GM19351 (cell line): ENCODE data around the gene PTPN14.
"Not testable (repeated sequence)": the region's sequence is repeated elsewhere in the genome, so short reads cannot be mapped to it uniquely, and the experiment has no call there.

ENCODE experiments used
- ATAC-seq: cut with Tn5 transposase; IDR thresholded peaks from one replicate; pipeline ENCODE4 v1.9.1; 2021; ENCODE audit warnings: mild to moderate bottlenecking, moderate library complexity; ENCODE audit not compliant: unreplicated experiment

Gene PTPN14

DNA sequence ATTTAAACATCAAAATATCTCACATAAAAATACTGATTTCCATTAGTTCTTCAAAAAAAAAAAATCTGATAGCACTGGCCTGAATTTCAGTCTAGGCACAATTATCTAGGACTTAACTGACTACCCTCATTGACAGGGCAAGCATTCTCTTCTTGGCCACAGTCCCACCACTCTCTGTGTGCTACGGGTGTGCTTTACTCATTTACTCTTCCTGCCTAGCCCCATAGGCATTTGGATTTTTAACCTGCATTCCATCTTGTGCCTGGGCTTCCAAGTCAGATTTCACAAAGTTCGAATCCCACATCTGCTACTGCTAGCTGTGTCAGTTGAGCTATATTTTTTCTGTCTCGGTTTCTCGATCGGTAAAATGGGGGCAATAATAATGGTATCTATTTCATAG is 38.0 kb downstream of the PTPN14 start:
- ATAC-seq: no peak

DNA sequence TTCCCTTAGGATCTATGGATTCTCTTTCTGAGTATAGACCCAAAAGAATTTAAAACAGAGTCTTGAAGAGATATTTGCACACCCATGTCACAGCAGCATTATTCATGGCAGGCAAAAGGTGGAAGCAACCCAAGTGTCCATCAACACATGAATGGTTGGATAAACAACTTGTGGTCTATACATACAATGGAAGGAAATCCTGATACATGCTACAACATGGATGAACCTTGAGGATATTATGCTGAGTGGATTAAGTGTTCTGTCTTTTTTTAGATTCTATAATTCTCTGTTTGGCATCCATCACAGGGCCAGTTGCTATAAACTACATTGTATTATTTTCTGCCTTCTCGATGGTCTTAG is 39.8 kb downstream of the PTPN14 start:
- no peak for ATAC-seq

DNA sequence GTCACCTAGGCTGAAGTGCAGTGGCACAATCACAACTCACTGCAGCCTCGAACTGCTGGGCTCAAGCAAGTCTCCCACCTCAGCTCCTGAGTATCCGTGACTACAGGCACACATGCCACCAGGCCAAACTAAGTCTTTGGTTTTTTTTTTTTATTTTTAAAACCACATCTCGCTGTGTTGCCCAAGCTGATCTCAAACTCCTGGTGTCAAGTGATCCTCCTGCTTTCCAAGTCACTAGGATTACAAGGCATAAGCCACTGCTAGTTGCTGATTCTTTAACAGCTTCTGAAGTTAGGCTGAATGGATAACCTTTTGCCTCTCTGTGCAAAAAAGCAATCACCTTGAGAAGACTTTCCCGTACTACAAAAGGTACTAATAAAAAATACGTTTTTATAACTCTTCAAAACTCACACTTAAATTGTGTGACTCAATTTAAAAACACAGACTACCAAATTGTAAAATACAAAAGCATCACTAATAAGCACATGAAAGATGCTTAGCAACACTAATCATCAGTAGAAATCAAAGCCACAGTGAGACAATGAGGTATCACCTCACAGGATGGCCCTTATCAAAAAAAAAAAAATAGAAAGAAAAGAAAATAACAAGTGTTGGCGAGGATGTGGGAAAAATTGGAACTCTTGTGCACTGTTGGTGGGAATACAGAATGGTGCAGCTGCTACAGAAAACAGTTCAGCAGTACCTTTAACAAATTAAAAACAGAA is 40.3 kb downstream of the PTPN14 start:
- ATAC-seq: no peak

DNA sequence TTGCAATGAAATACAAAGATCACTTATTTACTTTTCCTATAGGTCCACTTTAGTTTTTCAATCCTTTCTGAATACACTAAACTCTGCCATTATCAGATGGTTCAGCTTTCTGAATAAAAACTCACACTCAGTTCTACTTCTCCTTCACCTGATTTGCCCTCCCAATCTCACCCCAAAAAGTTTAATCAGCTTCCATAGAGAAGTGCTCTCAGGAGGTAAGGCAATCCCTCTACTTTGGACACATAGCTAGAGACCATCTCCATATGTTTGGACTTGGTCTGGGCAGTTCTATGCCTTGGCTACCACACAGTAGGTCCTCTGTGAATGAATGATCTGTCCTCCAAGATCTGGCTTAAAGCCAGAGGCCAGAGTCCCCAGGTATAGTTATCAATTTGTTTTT is 40.9 kb downstream of the PTPN14 start:
- no peak for ATAC-seq

DNA sequence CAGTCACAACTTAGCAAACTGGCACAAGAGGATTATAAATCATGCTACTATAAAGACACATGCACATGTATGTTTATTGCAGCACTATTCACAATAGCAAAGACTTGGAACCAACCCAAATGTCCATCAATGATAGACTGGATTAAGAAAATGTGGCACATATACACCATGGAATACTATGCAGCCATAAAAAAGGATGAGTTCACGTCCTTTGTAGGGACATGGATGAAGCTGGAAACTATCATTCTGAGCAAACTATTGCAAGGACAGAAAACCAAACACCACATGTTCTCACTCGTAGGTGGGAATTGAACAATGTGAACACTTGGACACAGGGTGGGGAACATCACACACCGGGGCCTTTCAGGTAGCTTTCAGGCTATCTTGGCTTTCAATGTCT is 41.8 kb downstream of the PTPN14 start:
- ATAC-seq: not testable (repeated sequence)

DNA sequence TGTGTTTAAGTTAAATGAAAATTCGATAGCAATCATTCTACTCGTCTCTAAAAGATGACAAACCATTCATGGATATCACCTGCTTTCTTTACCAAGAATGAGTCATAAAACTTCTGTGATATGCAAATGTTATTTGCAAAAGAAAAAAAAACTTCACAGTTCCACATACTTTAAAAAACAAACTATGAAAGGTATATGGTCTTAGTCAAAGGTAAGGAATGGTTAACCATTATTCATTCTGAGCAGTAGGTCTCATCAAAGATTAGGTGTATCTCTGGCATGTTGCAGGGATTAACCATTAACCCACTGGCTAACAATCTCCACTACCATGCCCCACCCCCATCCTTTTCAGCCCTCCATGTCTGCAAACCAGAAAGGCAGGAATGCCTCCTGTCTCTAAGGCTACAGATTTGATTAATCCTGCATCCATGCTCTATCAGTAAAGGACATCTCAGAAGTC is 44.4 kb downstream of the PTPN14 start:
- peak; percentile 67 for ATAC-seq

DNA sequence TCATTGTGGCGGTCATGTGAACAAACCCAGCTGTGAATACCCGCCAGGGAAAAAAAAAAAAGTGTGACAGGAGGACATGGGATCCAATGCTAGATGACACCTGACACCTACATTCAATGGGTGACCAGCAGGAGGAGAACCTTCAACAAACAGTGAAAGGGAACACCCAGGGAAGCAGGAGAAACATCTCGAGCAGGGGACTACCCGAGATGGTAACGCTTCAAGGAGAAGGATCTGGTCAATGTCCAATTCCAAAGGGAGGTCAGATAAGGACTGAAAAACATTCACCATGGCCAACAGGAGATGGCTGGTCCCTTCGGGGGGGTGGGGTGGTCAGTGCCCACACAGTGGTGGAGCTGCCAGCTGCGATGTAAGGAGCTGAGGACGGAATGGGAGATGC is 46.3 kb downstream of the PTPN14 start:
- ATAC-seq: no peak

DNA sequence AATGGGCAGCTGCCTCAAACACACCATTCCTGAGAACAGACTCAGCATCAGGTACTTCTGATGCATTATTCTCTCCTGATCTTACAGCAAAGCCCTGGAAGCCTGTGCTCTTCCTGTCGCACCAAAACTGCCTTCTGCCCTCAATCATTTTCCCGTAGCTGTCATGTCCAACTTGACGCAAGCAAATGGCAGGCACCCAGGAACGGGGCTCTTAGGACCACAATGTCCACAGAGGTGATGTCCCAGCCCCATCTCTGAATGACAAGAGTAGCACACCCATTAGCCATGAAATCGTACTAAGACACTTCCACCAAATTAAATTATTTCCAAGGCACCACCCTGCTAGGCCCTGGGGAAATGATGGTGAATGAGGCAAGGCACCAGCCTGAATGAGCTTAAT is 47.1 kb downstream of the PTPN14 start:
- no peak for ATAC-seq

DNA sequence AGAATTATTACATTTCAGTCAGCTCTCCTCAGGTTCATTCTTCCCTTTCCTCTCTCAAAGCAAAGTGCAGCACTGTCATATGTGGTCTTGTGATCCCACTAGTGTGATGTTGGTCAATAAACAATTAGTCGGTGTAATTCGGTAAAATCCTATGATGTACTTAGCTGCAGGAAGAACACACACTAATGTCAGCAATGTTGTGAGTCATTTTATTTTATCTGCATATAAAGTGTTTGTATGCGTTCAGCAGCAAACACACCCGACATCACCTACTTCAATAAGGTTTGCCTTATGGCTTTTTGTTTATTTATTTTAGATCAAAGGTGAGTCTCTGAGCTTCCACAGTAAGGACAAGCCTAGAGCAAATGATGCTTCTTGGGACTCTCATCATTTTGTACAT is 47.8 kb downstream of the PTPN14 start:
- no peak for ATAC-seq

DNA sequence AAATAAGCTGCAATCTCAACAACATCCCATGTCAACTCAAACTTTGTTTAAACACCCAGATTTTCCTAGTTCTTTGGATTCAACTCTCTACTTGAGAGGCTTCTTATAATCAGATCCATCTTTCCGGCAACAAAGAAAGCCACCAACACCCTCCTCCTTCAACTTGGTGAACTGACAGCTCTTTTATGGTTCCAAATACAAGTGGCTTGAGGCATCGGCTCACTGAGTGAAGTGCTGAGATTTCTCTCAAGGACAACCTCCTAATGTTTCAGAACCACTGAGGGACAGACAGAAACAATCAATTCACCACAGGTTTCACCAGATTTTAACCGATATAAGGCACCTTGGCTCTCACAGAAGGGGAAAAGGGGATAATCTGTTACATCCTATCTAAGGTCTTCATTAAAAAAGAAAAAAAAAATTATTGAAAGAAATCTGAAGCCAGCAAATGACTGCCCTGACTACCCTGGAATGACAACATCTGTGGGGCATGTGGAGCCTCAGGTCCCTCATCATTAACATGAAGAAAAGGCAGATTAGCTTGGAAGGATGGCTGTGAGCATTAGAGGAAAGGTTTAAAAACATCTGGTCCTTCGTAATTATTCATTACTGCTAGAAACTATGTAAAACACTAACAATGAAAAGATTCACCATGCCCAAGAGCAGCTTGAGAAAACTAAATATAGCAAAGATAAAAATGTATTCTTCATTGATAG is 50.9 kb downstream of the PTPN14 start:
- no peak for ATAC-seq

DNA sequence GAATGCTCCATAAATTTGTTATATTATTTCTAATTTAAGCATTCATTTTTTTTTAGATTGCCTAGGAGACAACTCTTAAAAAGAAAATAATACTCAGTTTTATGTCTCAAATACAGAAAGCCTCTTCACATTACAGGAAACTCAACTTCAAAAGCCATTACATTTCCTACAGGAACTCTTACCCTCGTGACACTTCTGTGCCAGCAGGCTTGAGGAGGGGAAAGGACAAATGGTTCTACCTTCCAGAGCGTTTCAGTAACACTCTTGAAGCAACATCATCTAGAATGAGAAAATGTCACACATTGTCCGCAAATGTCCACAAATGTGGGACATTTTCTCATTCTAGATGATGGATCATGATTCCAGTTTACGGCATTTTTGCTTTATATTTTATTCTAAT is 51.7 kb downstream of the PTPN14 start:
- ATAC-seq: no peak

DNA sequence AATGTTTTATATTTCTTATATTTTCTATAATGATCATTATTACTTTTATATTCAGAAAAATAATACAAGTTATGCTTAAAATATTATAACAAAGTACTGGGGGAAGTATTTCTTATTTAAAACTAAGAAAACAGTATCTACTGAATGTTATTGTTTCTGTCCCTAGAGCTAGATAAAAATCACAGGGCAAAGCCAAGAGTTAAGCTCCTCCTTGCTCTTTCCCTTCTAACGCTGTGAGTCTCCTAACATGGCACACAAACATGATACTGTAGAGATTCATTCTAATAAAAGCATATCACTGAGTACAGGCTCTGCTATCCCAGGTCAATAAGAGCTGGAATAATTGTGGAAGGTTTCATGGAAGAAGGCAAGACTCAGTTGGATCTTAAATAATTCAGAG is 53.4 kb downstream of the PTPN14 start:
- ATAC-seq: no peak

DNA sequence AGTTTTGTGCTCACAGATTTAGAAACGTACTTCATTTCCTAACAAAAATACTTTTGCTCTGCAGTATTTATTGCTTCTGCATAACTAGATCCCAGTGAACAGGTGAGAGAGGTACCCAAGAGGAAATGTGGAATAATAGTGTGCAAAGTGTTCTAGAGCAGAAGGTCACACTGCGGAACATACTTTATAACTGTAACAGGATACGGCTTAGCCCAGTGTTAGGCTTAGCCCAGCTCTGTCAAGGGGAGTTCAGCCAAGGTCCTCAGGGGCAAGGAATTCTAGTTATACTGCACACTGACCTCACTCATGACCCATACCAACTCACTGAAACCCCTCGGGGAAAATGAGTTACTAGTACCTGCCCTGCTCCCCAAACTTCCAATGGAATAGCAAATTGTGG is 55.3 kb downstream of the PTPN14 start:
- no peak for ATAC-seq

DNA sequence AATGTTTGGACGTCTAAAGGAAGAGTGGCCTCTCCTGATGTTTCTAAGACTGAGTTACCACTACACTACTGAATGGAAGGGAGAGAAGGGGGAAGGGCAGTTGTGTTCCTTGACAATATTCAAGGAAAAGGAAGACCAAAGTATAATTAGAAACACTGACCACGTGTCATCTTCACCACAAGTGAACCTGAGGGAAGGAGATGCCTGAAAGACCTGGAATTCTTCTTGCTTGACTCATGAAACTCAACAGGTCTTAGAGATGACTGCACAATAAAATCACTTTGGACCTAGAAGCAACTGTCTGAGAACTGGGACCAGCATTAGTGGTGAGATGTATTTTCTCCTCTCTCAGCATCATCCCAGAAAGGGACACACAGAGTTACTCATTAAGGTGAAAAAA is 56.7 kb downstream of the PTPN14 start:
- ATAC-seq: no peak

DNA sequence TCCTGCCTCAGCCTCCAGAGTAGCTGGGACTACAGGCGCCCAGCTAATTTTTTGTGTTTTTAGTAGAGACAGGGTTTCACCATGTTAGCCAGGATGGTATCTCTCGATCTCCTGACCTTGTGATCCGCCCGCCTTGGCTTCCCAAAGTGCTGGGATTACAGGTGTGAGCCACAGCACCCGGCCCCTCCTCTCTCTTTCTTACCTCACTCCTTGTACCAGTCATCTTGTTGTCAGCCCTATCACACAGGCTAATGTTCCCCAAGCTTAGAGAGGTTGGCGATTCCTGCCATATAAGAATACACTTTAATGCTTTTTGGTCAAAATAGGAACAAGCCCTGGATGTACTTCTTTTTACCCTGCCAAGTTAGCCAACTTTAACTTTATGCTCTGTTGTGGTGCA is 57.2 kb downstream of the PTPN14 start:
- ATAC-seq: not testable (repeated sequence)

DNA sequence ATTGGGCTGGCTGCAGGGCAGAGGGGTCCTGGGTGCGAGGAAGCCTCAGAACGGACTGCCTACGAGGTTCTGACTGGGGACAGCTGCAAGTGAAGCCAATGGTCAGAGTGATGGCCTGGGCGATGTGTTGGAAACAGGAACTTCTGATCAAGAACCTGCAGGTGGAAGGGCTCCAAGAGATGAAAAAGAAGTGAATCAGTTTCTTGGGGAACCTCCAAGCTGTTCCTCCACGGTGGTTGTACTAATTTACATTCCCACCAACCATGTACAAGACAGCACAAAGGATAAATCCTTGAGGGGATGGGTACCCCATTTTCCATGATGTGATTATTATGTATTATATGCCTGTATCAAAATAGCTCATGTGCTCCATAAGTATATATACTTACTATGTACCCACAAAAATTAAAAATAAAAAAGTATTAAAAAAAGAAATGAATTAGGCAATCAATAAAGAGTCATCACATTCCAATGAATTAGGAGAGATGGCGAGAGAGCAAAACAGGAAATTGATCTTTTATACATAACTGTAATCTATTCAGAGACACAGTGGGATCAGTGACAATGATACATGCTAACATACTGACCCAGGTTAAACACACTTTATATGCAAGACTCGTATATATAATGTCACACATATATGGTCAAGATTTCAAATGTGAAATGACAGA is 58.1 kb downstream of the PTPN14 start:
- ATAC-seq: no peak

DNA sequence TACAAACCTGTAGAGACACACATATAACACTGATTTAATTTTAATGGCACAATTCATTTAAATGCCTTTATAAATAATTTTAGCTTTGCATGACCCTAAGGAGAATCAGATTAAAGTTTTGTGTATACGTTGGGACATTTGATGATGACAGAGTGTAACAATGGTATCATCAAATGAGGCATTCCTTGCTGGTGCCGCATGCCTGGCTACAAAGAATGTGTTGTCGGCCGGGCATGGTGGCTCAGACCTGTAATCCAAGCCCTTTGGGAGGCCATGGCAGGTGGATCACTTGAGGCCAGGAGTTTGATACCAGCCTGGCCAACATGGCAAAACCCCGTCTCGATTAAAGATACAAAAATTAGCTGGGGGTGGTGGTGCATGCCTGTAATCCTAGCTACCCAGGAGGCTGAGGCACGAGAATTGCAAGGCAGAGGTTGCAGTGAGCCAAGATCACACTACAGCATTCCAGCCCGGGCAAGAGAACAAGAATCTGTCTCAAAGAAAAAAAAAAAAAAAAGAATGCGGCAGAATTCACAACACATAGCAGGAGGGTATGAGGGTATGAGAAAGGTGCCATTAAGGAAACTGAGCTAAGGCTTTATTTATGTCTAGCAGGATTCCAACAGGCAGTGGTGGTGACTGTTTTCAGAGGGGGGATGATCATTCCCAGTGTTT is 58.9 kb downstream of the PTPN14 start:
- ATAC-seq: no peak

DNA sequence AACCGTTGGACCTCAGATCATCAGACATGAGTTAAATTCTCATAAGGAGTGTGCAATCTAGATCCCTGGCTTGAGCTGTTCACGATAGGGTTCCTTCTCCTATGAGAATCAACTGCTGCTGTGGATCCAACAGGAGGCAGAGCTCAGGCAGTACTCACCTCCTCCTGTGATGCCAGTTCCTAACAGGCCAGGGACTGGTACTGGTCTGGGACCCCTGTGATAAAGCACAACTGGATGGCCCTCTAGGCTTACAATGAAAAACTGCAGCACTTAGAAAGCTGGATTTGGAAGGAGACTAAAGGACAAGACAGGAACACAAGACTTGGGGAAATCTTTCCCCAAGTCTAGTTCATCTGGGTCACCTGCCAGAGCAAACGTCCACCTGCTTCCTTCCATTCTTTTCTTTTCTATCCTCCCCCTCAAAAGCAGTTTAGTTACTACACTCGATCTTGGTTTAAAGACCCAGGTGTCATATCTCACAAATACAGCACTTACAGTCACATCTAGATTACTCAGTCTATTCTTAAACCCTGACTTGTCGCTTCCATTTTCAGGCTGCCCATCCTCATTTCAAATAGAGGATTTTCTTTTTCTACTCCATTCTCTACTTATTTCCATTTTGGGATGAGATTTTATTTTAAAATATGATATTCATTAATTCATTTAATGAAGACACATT is 59.8 kb downstream of the PTPN14 start:
- ATAC-seq: no peak

DNA sequence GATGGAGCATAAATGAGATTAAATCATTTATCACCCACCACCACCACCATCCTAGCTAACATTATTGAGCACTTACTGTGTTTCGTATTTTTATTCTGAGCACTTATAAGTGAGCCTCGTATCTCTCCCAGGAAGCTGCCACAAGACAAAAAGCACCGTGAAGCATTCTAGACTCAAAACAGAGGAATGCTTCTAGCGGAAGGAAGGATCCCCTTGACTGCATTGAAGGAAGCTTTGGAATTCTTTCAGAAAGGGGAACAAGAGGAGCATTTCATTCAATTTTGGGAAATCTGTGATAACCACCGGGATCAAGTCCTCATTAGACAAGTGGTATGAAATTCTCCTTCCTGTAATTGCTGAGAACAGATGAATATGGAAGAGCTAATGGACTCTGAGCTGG is 66.3 kb downstream of the PTPN14 start:
- no peak for ATAC-seq

DNA sequence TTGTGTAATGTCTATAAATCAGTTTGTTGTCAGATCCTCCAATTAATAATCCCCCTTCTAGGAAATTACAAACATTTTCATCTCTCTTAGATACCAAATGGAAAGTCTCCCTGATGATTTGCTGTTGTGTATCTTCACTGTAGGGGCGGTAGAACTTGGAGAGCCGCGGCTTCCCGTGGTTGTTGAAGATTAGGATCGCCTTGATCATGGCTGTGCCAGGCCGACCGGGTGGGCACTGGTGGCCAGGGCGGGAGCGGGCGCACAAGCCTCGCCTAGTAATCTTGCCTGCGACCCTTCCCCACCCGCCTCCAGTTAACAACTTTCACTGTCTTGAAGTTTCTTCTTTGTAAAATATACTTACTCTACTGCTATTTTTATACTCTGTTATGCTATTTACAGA is 68.2 kb downstream of the PTPN14 start:
- not testable (repeated sequence) for ATAC-seq
